ENCODE results near the gene RCC1.
A peak's percentile ranks its signal among the peaks of the same experiment; 100 is the strongest.
"Not testable (repeated sequence)": the region's sequence is repeated elsewhere in the genome, so short reads cannot be mapped to it uniquely, and the experiment has no call there.

Gene RCC1

GRCh38 chr1:28505406-28506187 lies at the start of gene RCC1:
Gene RCC1, plus strand, starts transcription at chr1:28506043. Its CDS starts 23,824 bp downstream, at chr1:28529867.
- DNase-seq (ENCODE audit: extremely low read depth in 1 of 2, low read depth in 1 of 2) = peak; percentile 85 to 89

GRCh38 chr1:28456078-28456477 lies 49.8 kb upstream of the RCC1 start:
- no peak for DNase-seq (ENCODE audit: extremely low read depth in 1 of 2, low read depth in 1 of 2)

GRCh38 chr1:28457678-28458077 lies 48.2 kb upstream of the RCC1 start:
- no peak for DNase-seq (ENCODE audit: extremely low read depth in 1 of 2, low read depth in 1 of 2)

- no peak for DNase-seq (ENCODE audit: extremely low read depth in 1 of 2, low read depth in 1 of 2)
These were observed 47.3 kb upstream of the RCC1 start for GRCh38 chr1:28458237-28459228.

- no peak for DNase-seq (ENCODE audit: extremely low read depth in 1 of 2, low read depth in 1 of 2)
These were observed 39.5 kb upstream of the RCC1 start for GRCh38 chr1:28466226-28466778.

GRCh38 chr1:28470146-28470545 lies 35.7 kb upstream of the RCC1 start:
- no peak for DNase-seq (ENCODE audit: extremely low read depth in 1 of 2, low read depth in 1 of 2)

- not testable (repeated sequence) for DNase-seq (ENCODE audit: extremely low read depth in 1 of 2, low read depth in 1 of 2)
These were observed 26.3 kb upstream of the RCC1 start for GRCh38 chr1:28479497-28479896.

GRCh38 chr1:28480308-28480707 lies 25.5 kb upstream of the RCC1 start:
- no peak for DNase-seq (ENCODE audit: extremely low read depth in 1 of 2, low read depth in 1 of 2)

GRCh38 chr1:28482138-28482537 lies 23.7 kb upstream of the RCC1 start:
- no peak for DNase-seq (ENCODE audit: extremely low read depth in 1 of 2, low read depth in 1 of 2)

- no peak for DNase-seq (ENCODE audit: extremely low read depth in 1 of 2, low read depth in 1 of 2)
These were observed 23.1 kb upstream of the RCC1 start for GRCh38 chr1:28482702-28483101.

- no peak for DNase-seq (ENCODE audit: extremely low read depth in 1 of 2, low read depth in 1 of 2)
These were observed 11.1 kb upstream of the RCC1 start for GRCh38 chr1:28494737-28495136.

GRCh38 chr1:28499553-28499952 lies 6.3 kb upstream of the RCC1 start:
- no peak for DNase-seq (ENCODE audit: extremely low read depth in 1 of 2, low read depth in 1 of 2)

- no peak for DNase-seq (ENCODE audit: extremely low read depth in 1 of 2, low read depth in 1 of 2)
These were observed 3.9 kb upstream of the RCC1 start for GRCh38 chr1:28501925-28502324.

- DNase-seq (ENCODE audit: extremely low read depth in 1 of 2, low read depth in 1 of 2) = no peak
These were observed 2.7 kb upstream of the RCC1 start for GRCh38 chr1:28503117-28503516.

- no peak for DNase-seq (ENCODE audit: extremely low read depth in 1 of 2, low read depth in 1 of 2)
These were observed 1.0 kb downstream of the RCC1 start for GRCh38 chr1:28506907-28507246.

GRCh38 chr1:28507247-28507645 lies 1.4 kb downstream of the RCC1 start:
- DNase-seq (ENCODE audit: extremely low read depth in 1 of 2, low read depth in 1 of 2) = no peak

- DNase-seq (ENCODE audit: extremely low read depth in 1 of 2, low read depth in 1 of 2) = no peak
These were observed 2.0 kb downstream of the RCC1 start for GRCh38 chr1:28507646-28508434.

- no peak for DNase-seq (ENCODE audit: extremely low read depth in 1 of 2, low read depth in 1 of 2)
These were observed 2.6 kb downstream of the RCC1 start for GRCh38 chr1:28508435-28508754.

- no peak for DNase-seq (ENCODE audit: extremely low read depth in 1 of 2, low read depth in 1 of 2)
These were observed 3.9 kb downstream of the RCC1 start for GRCh38 chr1:28509705-28510272.

- DNase-seq (ENCODE audit: extremely low read depth in 1 of 2, low read depth in 1 of 2) = no peak
These were observed 4.6 kb downstream of the RCC1 start for GRCh38 chr1:28510273-28510969.
